MM.1S (cell line): ENCODE data around the gene PARD6G.

Source experiments
- DNase-seq: peaks from one replicate; pipeline ENCODE4 v3.0.0-alpha.2; 2015
- H2AFZ ChIP-seq: fragments of 300-600 bp; sonication (generic); 2 replicates; pipeline ENCODE4 v1.6.0; 2016; ENCODE audit warnings: antibody characterized with exemption, low read length
- H3F3A ChIP-seq: fragments of 300-600 bp; sonication (generic); 2 replicates; pipeline ENCODE4 v1.6.1; 2016; ENCODE audit warnings: mild to moderate bottlenecking, antibody characterized with exemption, low read length, moderate library complexity, mixed read lengths; ENCODE audit not compliant: insufficient read depth
- H3K27ac ChIP-seq: fragments of 300-600 bp; sonication (generic); 2 replicates; pipeline ENCODE4 v1.5.1; 2016; ENCODE audit warnings: mild to moderate bottlenecking, low read length
- H3K27me3 ChIP-seq: fragments of 300-600 bp; sonication (generic); replicated peaks from 2 replicates; pipeline ENCODE4 v1.6.0; 2016; ENCODE audit warnings: low read length; ENCODE audit not compliant: insufficient read depth
- H3K36me3 ChIP-seq: fragments of 300-600 bp; sonication (generic); replicated peaks from 2 replicates; pipeline ENCODE4 v1.6.1; 2016; ENCODE audit warnings: mild to moderate bottlenecking, low read length, mixed read lengths; ENCODE audit not compliant: insufficient read depth
- H3K4me1 ChIP-seq: fragments of 300-600 bp; sonication (generic); 2 replicates; pipeline ENCODE4 v1.6.1; 2016; ENCODE audit warnings: low read length, mixed read lengths
- H3K4me2 ChIP-seq: fragments of 300-600 bp; sonication (generic); 2 replicates; pipeline ENCODE4 v1.6.0; 2016; ENCODE audit warnings: low read depth, low read length
- H3K4me3 ChIP-seq: fragments of 300-600 bp; sonication (generic); 2 replicates; pipeline ENCODE4 v1.5.1; 2016; ENCODE audit warnings: low read length, mixed read lengths
- H3K79me2 ChIP-seq: fragments of 300-600 bp; sonication (generic); 2 replicates; pipeline ENCODE4 v1.6.1; 2016; ENCODE audit warnings: mixed run types, low read length, mixed read lengths
- H3K9ac ChIP-seq: fragments of 300-600 bp; sonication (generic); 2 replicates; pipeline ENCODE4 v1.6.1; 2016; ENCODE audit warnings: low read length, mixed read lengths
- H3K9me2 ChIP-seq: fragments of 300-600 bp; sonication (generic); replicated peaks from 2 replicates; pipeline ENCODE4 v1.6.1; 2016; ENCODE audit warnings: mild to moderate bottlenecking, low read length, mixed read lengths; ENCODE audit not compliant: insufficient read depth
- H3K9me3 ChIP-seq: fragments of 300-600 bp; sonication (generic); replicated peaks from 2 replicates; pipeline ENCODE4 v1.6.1; 2016; ENCODE audit warnings: mild to moderate bottlenecking, low read length, mixed read lengths; ENCODE audit not compliant: insufficient read depth
- H4K20me1 ChIP-seq: fragments of 300-600 bp; sonication (generic); 2 replicates; pipeline ENCODE4 v1.6.1; 2016; ENCODE audit warnings: mild to moderate bottlenecking, low read length, moderate library complexity, mixed read lengths; ENCODE audit not compliant: insufficient read depth
- EZH2 ChIP-seq: fragments of 300-600 bp; sonication (generic); optimal IDR thresholded peaks from 2 replicates; pipeline ENCODE3; 2017; ENCODE audit warnings: low read depth, mild to moderate bottlenecking, antibody characterized with exemption, low read length, mixed read lengths
- EZH2phosphoT487 ChIP-seq: fragments of 300-600 bp; sonication (generic); IDR thresholded peaks from 2 replicates; pipeline ENCODE4 v1.6.1; 2018; ENCODE audit warnings: antibody characterized with exemption, low read length
- TF ChIP-seq, protein P1 (sequence below): fragments of 300-600 bp; sonication (generic); IDR thresholded peaks from 2 replicates; pipeline ENCODE4 v1.5.1; 2016; ENCODE audit warnings: antibody characterized with exemption, low read length, mixed read lengths

PARD6G gene

DNA sequence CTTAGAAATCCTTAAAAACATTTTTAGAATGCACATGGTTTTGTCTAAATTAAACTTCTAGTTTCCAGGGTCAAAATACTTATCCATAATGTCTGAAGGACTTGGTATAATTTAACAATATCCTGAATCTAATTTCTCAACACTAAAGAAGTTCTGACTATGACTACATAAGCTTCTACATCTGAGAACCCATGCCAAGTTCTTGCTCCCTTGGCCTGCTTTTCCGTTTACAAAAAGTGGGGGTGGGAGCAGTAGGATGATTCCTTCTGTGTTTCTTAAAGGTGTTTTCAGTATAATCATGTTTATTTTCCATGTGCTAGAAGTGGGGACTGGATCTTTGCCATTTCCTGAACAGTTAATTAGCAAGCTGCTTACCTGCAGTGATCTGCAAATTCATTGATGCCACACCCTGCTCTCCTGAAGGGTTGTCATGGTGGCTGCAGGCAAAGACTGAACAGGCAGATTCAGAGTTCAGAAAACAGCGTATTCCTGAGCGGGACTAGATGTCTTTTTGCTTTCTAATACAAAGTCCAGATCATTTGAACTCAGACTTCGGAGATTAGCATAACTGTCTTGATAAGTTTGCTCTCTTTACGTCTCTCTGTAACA, 102.0 kb downstream of the PARD6G start:
- Histone ChIP-seq H3K9ac (no peak overlapping the region), H3K79me2 (no peaks in the 10 kb centered on the region), H3F3A (no peaks in the 10 kb centered on the region), H2AFZ (no peak overlapping the region), H3K27me3 (no peaks in the 10 kb centered on the region), H3K4me3 (no peak overlapping the region), H3K36me3 (no peaks in the 10 kb centered on the region), H3K4me2 (no peak overlapping the region), H3K9me3 (no peaks in the 10 kb centered on the region), H3K4me1 (no peaks in the 10 kb centered on the region), H4K20me1 (no peaks in the 10 kb centered on the region), H3K9me2 (no peaks in the 10 kb centered on the region), H3K27ac (no peak overlapping the region)
- DNase-seq = no peak
- no peak for TF ChIP-seq EZH2
- no peak for TF ChIP-seq EZH2phosphoT487
- TF ChIP-seq, protein P1, sequence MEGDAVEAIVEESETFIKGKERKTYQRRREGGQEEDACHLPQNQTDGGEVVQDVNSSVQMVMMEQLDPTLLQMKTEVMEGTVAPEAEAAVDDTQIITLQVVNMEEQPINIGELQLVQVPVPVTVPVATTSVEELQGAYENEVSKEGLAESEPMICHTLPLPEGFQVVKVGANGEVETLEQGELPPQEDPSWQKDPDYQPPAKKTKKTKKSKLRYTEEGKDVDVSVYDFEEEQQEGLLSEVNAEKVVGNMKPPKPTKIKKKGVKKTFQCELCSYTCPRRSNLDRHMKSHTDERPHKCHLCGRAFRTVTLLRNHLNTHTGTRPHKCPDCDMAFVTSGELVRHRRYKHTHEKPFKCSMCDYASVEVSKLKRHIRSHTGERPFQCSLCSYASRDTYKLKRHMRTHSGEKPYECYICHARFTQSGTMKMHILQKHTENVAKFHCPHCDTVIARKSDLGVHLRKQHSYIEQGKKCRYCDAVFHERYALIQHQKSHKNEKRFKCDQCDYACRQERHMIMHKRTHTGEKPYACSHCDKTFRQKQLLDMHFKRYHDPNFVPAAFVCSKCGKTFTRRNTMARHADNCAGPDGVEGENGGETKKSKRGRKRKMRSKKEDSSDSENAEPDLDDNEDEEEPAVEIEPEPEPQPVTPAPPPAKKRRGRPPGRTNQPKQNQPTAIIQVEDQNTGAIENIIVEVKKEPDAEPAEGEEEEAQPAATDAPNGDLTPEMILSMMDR = no peak

DNA sequence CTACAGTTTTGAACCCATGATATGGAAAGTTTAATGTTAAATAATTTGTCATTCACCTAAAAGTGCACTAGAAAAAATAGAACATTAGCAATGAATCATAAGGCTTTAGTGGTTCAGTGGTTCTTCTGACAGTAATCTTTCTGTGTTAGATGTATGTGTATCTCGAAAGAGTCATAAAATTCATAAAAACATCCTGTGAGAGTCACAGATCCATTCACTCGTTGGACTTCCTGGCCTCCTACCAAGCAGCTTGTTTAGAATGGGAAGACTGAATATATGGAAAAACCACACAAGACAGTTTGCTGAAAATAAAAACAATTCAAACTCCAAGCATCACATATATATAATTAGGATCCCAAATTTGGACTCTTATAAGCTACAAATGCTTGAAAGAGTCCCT, 103.4 kb downstream of the PARD6G start:
- H3K9me3 ChIP-seq = no peaks in the 10 kb centered on the region
- H2AFZ ChIP-seq = no peak overlapping the region
- DNase-seq = no peak
- H3K4me2 ChIP-seq = no peak overlapping the region
- H4K20me1 ChIP-seq = no peaks in the 10 kb centered on the region
- H3K27me3 ChIP-seq = no peaks in the 10 kb centered on the region
- no peak overlapping the region for H3K27ac ChIP-seq
- H3K4me3 ChIP-seq = no peak overlapping the region
- H3K79me2 ChIP-seq = no peaks in the 10 kb centered on the region
- no peaks in the 10 kb centered on the region for H3K4me1 ChIP-seq
- no peaks in the 10 kb centered on the region for H3K9me2 ChIP-seq
- H3K9ac ChIP-seq = no peak overlapping the region
- no peaks in the 10 kb centered on the region for H3F3A ChIP-seq
- H3K36me3 ChIP-seq = no peaks in the 10 kb centered on the region
- TF ChIP-seq EZH2phosphoT487 = no peak
- TF ChIP-seq, protein P1 = no peak
- TF ChIP-seq EZH2 = no peak

DNA sequence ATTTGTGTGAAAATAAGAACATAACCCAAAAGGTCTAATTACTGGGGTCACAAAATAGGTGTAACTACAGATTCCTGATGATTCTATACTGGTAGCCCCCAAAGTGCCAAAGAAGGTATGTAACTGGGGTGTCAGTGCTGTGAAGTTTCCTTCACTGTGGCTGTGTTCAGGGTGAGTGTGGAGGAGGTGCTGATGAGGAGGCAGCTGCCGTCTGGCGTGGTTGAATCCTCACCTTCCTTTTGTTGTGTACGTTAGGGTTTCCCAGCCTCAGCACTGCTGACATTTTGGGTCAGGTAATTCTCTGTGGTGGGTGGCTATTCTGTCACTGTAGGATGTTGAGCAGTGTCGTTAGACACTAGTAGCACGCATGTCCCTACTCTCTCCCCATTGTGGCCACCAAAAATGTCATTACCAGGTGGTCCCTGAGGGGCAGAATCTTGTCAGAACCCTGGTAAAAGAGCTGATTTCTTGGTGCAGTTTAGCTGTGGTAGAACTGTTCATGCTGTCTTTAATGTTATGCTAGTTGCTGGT, 106.8 kb downstream of the PARD6G start:
- TF ChIP-seq EZH2phosphoT487 = no peak
- TF ChIP-seq, protein P1 = no peak
- TF ChIP-seq EZH2 = no peak
- Histone ChIP-seq H3K27ac (no peak overlapping the region), H3K4me1 (no peaks in the 10 kb centered on the region), H3K4me3 (no peak overlapping the region), H3K36me3 (no peaks in the 10 kb centered on the region), H3K4me2 (no peak overlapping the region), H3K9ac (no peak overlapping the region), H3K9me2 (no peaks in the 10 kb centered on the region), H2AFZ (no peak overlapping the region), H3F3A (no peaks in the 10 kb centered on the region), H3K9me3 (no peaks in the 10 kb centered on the region), H3K79me2 (no peaks in the 10 kb centered on the region), H3K27me3 (no peaks in the 10 kb centered on the region), H4K20me1 (no peaks in the 10 kb centered on the region)
- DNase-seq = no peak
